Loucy (cell line): ENCODE measurements around the gene AMELY.

ENCODE experiments used
- EZH2phosphoT487 ChIP-seq: fragments of 200-600 bp; IDR thresholded peaks from 2 replicates; pipeline ENCODE4 v1.6.1; 2018; ENCODE audit warnings: antibody characterized with exemption, mild to moderate bottlenecking, moderate library complexity, borderline replicate concordance
- TF ChIP-seq, protein P1 (sequence below): fragments of 200-600 bp; sonication (generic); conservative IDR thresholded peaks from 2 replicates; pipeline ENCODE4 v1.5.1; 2014; ENCODE audit warnings: mild to moderate bottlenecking, antibody characterized with exemption, low read length

DNA sequence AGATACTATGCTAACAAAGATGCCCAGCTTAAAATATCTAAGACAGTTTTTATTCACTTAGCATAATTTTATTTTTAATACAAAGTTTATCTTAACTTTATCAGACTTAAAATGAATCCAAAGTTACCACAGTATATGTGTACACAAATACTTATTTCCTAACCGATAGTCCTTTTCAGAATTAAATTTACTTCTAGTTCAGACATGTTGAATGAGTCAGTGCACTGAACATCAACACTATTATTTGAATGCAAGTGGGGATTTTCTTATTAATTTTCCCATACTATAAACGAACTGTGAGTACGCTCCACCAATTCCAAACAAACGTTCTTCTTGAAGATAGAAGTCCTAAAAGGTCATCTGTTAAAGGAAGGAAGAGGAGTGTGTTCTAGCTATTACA is 38.4 kb upstream of the AMELY start:
- TF ChIP-seq, protein P1, sequence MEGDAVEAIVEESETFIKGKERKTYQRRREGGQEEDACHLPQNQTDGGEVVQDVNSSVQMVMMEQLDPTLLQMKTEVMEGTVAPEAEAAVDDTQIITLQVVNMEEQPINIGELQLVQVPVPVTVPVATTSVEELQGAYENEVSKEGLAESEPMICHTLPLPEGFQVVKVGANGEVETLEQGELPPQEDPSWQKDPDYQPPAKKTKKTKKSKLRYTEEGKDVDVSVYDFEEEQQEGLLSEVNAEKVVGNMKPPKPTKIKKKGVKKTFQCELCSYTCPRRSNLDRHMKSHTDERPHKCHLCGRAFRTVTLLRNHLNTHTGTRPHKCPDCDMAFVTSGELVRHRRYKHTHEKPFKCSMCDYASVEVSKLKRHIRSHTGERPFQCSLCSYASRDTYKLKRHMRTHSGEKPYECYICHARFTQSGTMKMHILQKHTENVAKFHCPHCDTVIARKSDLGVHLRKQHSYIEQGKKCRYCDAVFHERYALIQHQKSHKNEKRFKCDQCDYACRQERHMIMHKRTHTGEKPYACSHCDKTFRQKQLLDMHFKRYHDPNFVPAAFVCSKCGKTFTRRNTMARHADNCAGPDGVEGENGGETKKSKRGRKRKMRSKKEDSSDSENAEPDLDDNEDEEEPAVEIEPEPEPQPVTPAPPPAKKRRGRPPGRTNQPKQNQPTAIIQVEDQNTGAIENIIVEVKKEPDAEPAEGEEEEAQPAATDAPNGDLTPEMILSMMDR = no peak
- no peak for TF ChIP-seq EZH2phosphoT487
